DND-41 (cell line): Measurements from ENCODE around the gene BRCA2.

Experiments used
- EZH2 ChIP-seq: IDR thresholded peaks from 3 replicates; pipeline ENCODE4 v1.6.1; 2012; ENCODE audit warnings: borderline replicate concordance, low read depth, mild to moderate bottlenecking, moderate library complexity, low read length, inconsistent platforms; ENCODE audit not compliant: severe bottlenecking
- TF ChIP-seq, protein P1 (sequence below): IDR thresholded peaks from 2 replicates; pipeline ENCODE4 v1.5.1; 2012; ENCODE audit warnings: borderline replicate concordance, low read length, moderate library complexity, mild to moderate bottlenecking; ENCODE audit not compliant: poor library complexity, severe bottlenecking; ENCODE audit errors: extremely low read depth

GRCh38 chr13:32320528-32320927 is 5.2 kb downstream of the BRCA2 start:
- TF ChIP-seq, protein P1, sequence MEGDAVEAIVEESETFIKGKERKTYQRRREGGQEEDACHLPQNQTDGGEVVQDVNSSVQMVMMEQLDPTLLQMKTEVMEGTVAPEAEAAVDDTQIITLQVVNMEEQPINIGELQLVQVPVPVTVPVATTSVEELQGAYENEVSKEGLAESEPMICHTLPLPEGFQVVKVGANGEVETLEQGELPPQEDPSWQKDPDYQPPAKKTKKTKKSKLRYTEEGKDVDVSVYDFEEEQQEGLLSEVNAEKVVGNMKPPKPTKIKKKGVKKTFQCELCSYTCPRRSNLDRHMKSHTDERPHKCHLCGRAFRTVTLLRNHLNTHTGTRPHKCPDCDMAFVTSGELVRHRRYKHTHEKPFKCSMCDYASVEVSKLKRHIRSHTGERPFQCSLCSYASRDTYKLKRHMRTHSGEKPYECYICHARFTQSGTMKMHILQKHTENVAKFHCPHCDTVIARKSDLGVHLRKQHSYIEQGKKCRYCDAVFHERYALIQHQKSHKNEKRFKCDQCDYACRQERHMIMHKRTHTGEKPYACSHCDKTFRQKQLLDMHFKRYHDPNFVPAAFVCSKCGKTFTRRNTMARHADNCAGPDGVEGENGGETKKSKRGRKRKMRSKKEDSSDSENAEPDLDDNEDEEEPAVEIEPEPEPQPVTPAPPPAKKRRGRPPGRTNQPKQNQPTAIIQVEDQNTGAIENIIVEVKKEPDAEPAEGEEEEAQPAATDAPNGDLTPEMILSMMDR, result no peak
- no peak for TF ChIP-seq EZH2
